Osteocyte (in vitro differentiated cells): ENCODE data around the gene CCDC170. TPM values are rescaled to one million over a fixed set of nuclear protein-coding genes. Genes with fewer than 3 reads are reported as not detected.

Experiments used
- DNase-seq: peaks from one replicate; pipeline ENCODE4 v3.0.0; 2021; ENCODE audit warnings: mixed read lengths; ENCODE audit not compliant: unreplicated experiment; ENCODE audit errors: extremely low spot score
- H3K27ac Mint-ChIP-seq: one replicate; pipeline ENCODE4 v1.8.0; 2021; ENCODE audit warnings: mild to moderate bottlenecking, mixed read lengths; ENCODE audit not compliant: unreplicated experiment
- H3K27me3 Mint-ChIP-seq: one replicate; pipeline ENCODE4 v1.8.0; 2021; ENCODE audit warnings: mixed read lengths; ENCODE audit not compliant: unreplicated experiment
- H3K36me3 Mint-ChIP-seq: one replicate; pipeline ENCODE4 v1.8.0; 2021; ENCODE audit warnings: mixed read lengths; ENCODE audit not compliant: unreplicated experiment
- H3K4me1 Mint-ChIP-seq: one replicate; pipeline ENCODE4 v1.8.0; 2021; ENCODE audit warnings: mixed read lengths; ENCODE audit not compliant: unreplicated experiment
- H3K4me3 Mint-ChIP-seq: one replicate; pipeline ENCODE4 v1.8.0; 2021; ENCODE audit warnings: mild to moderate bottlenecking, moderate library complexity, mixed read lengths; ENCODE audit not compliant: unreplicated experiment
- H3K9me3 Mint-ChIP-seq: one replicate; pipeline ENCODE4 v1.8.0; 2021; ENCODE audit warnings: mixed read lengths; ENCODE audit not compliant: unreplicated experiment
- CTCF ChIP-seq: fragments of 200-600 bp; sonication (generic); IDR thresholded peaks from 2 replicates; pipeline ENCODE4 v1.5.0; 2021; ENCODE audit warnings: antibody characterized with exemption, mild to moderate bottlenecking, moderate library complexity
- total RNA-seq: library from RNA; stranded (reverse); gene quantifications from 2 replicates; pipeline ENCODE4 v1.2.1, GENCODE V29; 2021

Gene CCDC170
- total RNA-seq, 1 donor from 2014 or later, result 0.78 TPM

GRCh38 chr6:151629791-151630190 lies 136.0 kb downstream of the CCDC170 start:
- no peaks in the 10 kb centered on the region for H3K4me1 Mint-ChIP-seq
- DNase-seq, result no peak
- H3K4me3 Mint-ChIP-seq, result no peak overlapping the region
- no peaks in the 10 kb centered on the region for H3K36me3 Mint-ChIP-seq
- no peak for TF ChIP-seq CTCF
- H3K27me3 Mint-ChIP-seq, result no peaks in the 10 kb centered on the region
- no peaks in the 10 kb centered on the region for H3K9me3 Mint-ChIP-seq
- H3K27ac Mint-ChIP-seq, result no peak overlapping the region

DNA sequence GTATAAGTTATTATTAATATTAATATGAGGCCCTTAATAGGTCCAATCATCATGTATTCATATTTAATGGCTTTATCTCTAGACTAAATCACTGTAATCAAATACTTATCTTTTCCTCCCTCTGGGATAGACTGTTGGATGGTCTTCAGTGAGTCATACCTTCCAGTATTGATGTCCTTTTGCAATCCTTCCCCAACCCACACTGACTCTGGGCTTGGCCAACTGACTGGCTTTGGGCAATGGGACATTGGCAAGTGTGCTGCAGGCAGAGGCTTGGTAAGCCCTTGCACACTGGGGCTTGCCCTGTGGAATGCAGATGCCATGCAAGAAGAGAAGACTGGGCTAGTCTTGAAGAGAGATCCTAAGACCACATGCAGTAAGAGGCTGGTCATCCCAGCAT lies 136.6 kb downstream of the CCDC170 start:
- TF ChIP-seq CTCF, result no peak
- Mint-ChIP-seq H3K4me1 (no peaks in the 10 kb centered on the region), H3K27me3 (no peaks in the 10 kb centered on the region), H3K4me3 (no peak overlapping the region), H3K9me3 (no peaks in the 10 kb centered on the region), H3K36me3 (no peaks in the 10 kb centered on the region), H3K27ac (no peak overlapping the region)
- no peak for DNase-seq

DNA sequence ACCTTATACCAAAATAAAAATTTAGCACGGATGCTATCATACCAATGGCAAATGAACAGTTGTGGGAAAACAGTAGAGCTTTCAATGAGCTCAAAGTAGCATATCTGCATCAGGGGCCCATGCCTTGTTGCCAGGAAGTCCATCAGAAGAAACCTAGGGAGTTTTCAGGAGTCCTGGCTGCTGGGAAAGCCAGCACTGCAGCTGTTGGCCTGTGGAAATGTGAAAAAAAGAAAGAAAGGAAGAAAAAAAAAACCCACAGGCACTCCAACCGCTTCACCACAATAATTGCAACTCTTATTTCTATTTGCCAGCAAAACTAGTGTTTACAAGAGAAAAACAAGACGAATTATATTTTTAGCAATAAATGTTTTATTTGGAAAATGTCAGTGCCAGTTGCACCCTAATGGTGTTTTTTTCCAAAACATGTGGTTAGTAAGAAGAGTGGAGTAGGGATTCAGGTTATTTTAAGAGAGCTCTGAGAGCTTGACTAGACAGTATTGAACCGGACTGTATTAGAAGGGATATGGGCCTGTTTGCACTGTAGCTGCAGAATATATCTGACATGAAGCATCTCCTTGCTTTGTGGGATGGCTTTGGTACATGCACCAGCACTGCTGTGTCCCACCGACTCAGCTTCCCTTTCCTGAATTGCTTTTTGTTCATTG lies 137.3 kb downstream of the CCDC170 start:
- TF ChIP-seq CTCF, result no peak
- no peak overlapping the region for H3K4me3 Mint-ChIP-seq
- no peaks in the 10 kb centered on the region for H3K27me3 Mint-ChIP-seq
- DNase-seq, result no peak
- no peaks in the 10 kb centered on the region for H3K36me3 Mint-ChIP-seq
- no peak overlapping the region for H3K27ac Mint-ChIP-seq
- H3K4me1 Mint-ChIP-seq, result no peaks in the 10 kb centered on the region
- no peaks in the 10 kb centered on the region for H3K9me3 Mint-ChIP-seq

GRCh38 chr6:151632415-151632987 lies 138.7 kb downstream of the CCDC170 start:
- TF ChIP-seq CTCF, result no peak
- H3K4me1 Mint-ChIP-seq, result no peaks in the 10 kb centered on the region
- no peak for DNase-seq
- no peaks in the 10 kb centered on the region for H3K27me3 Mint-ChIP-seq
- no peak overlapping the region for H3K27ac Mint-ChIP-seq
- H3K36me3 Mint-ChIP-seq, result no peaks in the 10 kb centered on the region
- H3K4me3 Mint-ChIP-seq, result no peak overlapping the region
- peaks cover under 1% of the 10 kb centered on the region for H3K9me3 Mint-ChIP-seq

DNA sequence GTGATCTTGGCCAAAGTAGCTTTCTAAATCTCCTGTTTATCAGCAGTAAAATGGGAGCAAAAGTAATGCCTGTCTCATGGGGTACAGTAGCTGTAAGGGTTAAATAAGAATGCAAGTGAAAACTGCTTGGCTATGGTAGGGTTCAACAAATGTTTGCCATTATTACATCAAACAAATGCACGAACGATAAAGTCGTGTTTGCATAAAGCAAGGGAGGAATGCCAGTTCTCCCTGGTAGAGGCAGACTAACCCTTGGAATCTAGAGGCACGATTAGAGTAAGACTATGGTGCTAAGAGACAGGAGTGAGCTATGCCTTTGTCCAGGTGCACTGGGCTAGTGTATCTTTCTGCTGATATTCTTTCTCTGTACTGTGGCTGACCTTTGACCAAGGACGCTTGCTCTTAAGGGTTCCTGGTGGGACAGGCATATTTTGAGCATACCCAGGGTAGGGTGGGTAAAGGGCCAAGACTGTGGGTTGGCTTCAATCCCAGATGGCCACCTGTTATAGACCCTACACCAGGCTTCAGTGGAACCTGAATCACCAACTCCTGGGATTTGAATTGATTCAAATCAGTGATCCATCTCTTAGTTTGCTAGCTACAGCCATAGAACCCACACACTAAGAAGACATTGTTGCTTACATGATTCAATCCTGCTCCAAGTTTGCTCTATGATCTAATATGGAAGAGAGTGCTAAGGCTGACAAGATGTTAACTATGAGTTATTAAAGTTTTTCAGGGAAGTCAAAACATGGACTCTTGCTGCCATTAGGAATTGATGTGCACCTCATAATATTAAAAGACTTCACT lies 139.9 kb downstream of the CCDC170 start:
- no peak for TF ChIP-seq CTCF
- peaks cover 7% of the 10 kb centered on the region for H3K9me3 Mint-ChIP-seq
- no peaks in the 10 kb centered on the region for H3K4me1 Mint-ChIP-seq
- H3K27me3 Mint-ChIP-seq, result no peaks in the 10 kb centered on the region
- DNase-seq, result no peak
- no peaks in the 10 kb centered on the region for H3K36me3 Mint-ChIP-seq
- H3K27ac Mint-ChIP-seq, result no peak overlapping the region
- H3K4me3 Mint-ChIP-seq, result no peak overlapping the region
